Measurements from ENCODE around the gene NDST1. TPM values are rescaled to one million over a fixed set of nuclear protein-coding genes. Genes with fewer than 3 reads are reported as not detected.

Gene NDST1
- total RNA-seq, 1 donor from 2014 or later = 54.3 TPM

DNA sequence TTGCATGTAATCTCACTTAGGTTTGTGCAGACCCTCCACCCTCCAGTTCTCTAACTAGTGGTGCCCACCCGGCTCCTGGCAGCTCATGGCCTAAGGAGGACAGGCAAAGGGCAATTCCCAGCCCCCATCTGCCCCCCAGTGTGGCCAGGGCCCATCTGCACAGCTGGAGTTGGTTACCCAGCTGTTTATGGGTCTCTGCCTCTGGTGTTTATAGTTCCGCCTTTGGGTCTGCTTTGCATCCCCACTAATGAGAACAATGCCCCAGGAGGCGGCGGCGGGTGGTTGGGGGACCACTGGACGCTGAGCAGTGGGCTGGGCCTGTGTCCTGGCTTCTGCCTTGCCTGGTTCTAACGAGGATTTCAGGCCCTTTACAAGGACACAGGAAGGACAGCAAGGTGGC is 62.4 kb downstream of the NDST1 start:
- no peak for DNase-seq (ENCODE audit: low spot score)

DNA sequence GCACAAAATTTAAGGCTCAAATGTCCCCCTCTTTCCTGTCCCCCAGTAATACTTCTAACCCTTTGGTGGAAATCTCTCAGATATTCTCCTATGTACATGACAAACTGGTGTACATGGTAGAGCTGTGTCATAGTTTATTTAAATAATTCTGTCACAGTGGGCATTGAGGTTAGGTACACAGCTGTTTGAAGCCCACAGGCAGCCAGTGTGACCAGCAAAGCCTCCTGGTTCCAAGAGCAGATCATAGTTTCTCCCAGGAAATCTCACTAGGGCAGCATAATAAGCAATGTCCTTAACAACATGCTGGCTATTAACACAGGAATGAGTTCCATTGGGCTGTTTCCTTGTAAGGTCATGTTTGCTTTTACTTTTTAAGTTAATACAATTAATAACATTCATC is 63.9 kb downstream of the NDST1 start:
- DNase-seq (ENCODE audit: low spot score) = no peak

DNA sequence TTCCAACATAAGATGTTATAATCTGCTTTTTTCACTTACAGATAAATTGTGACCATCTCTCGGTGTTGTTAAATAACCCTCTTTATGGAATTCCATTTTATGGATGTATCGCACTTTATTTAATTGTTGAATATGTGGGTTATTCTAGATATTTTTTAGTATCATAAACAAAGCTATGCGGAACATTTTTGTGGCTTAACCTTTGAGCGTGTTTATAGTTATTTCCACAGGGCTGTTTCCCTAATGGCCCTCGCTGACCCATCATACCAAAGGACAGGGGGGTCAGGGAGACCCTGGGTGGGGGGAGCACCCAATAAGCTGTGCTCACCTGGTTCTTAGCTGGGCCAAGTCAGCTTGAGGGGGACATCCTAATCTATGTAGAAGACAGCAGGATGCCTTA is 65.3 kb downstream of the NDST1 start:
- no peak for DNase-seq (ENCODE audit: low spot score)

DNA sequence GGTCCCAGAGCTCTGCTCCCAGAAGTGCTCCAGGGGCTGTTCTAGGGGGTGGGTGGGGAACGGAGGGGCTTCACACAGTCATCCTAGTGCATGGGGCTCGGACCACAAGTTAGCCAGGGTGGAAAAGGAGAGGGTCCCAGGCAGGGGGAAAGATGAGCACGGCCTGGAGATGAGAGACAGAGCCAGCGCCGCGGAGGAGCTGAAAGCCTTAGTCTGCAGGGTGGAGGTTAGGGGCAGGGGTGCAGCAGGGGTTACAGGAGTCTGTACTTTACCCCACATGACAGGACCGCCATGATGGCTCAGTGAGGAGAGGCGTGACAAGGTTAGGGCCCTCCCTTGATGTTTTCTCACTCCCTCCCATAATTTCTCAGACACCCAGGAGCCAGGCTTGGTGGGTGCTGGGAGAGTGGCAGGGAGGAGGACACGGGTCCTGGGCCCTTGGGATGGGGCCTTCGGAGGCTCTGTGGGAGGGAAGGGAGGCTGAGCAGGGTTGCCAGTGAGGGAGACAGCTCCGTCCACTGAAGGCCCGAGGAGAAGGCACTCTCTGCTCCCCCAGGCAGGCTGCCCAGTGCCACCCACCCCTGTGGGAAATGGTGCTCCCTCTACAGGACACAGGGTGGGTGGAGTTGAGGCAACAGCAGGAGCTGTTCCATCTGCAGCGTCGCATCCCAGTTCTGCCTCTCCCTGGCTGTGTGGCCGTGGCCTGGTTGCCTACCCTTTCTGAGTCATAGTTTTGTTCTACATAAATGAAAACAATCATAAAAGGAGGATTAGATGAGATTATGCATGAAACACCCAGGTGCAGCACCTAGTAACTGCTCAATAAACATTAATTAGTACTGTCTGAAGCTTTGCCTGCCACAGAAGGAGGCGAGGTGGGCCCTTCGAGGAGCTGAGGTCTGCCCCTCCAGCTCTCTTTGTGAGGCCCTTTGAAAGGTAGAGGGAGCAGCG is 66.2 kb downstream of the NDST1 start:
- DNase-seq (ENCODE audit: low spot score) = no peak

DNA sequence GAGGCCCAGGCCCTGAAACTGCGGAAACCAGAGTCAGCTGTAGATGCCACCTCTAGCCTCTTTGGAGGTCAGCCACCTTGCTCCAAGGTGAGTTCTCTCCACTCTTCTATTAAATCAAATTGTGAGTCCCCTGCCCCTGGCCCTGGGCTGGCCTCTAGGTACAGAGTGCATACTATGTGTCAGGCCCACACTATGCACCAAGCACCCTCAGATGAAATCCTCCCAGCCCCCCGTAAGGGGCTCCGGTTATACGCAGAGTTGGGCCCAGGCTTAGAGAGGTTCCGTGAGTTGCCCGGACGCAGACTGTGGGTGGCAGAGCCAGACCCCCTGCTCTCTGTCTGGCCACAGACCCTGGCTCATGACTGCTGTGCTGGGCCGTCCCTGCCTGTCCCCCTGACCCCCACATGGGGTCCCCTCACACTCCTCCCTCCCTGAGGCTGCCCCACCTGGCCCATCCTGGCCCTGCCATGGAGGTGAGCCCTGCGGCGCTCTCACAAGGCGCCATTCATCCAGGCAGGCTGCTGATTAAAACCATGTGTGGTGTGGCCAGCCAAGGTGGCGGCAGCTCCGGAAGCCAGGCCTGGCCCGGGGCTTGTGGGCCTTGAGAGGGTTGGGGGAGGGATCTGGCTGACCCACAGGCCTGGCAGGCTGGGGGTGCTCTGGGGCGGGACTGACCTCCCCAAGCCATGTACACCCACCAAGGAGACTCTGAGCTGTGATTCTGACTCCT is 67.1 kb downstream of the NDST1 start:
- no peak for DNase-seq (ENCODE audit: low spot score)

DNA sequence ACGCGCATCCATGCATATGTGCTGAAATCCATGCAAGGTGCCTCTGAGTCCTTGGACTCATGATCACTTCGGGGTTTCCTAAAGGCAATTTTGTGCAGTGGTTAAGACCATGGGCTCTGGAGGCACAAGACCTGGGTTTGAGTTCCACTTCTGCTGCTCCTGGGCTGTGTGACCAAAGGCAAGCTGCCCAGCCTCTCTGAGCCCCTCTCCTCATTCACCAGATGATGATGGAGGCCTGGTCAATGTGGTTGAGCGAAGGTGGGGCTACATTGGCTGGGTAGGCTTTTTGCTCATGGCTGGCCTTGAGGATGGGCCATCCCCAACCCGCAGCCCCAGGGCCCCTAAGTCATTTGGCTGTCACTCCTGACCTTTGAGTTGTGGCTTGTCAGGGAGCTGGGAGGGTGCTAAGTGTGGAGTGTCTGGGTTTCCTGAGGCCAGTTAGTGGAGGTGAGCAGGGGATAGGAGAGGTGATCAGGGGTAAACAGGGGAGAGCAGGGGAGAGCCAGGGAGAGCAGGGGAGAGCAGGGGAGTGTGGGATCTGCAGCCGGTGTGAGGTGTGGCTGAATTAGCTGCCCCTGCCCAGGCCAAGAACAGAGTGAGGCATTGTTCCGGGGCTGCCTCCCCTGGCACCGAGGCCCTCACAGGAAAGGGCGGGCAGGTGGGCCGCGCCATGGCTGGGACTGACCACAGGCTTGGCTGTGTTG is 68.0 kb downstream of the NDST1 start:
- DNase-seq (ENCODE audit: low spot score) = no peak

DNA sequence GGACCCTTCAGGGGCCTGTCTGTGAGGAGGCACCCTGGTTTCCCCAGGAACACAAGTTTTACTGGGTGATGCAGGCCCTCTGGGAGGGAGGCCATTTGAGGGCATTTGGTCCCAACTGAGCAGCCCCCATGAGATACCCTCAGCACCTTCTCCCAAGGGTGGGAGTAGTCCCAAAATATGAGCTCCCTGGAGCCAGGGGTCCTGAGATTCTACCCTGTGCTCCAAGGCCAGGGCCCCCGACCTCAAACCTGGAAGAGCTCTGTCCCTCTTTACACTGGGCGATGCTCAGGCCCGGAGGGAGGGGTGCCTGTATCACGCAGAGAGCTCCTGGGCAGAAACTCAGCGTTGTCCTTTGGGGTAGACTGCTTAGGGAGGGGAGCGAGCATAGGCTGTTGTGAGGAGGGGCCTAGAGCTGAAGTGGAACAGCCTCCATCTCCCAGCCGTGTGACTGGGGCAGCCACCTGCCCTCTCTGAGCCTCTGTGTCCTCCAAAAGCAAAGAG is 68.6 kb downstream of the NDST1 start:
- DNase-seq (ENCODE audit: low spot score) = no peak

DNA sequence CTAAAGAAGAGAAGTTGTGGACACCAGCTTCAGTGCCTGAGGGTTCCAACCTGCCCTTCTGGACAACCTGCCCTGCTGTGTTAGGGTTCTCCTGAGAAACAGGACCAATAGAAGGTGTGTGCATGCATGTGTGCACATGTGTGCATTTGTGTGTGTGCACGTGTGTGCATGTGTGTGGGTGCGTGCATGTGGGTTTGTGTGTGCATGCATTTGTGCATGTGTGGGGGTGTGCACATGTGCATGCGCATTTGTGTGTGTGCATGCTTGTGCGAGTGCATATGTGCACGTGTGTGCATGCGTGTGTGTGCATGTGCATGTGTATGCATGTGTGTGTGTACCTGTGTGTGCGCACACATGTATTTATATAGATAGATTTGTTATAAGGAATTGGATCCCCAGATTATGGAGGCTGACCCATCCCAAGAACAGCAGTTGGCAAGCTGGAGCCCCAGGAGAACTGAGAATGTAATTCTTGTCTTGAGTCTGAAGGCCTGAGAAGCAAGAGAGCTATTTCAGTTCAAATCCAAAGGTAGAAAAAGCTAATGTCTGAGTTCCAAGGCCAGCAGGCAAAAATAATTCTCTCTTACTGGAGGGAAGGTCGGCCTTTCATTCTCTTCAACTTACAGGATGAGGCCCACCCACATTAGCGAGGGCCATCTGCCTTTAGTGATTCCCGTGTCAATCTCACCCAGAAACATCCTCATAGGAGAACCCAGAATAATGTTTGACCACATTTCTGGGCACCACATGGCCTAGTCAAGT is 69.6 kb downstream of the NDST1 start:
- no peak for DNase-seq (ENCODE audit: low spot score)

DNA sequence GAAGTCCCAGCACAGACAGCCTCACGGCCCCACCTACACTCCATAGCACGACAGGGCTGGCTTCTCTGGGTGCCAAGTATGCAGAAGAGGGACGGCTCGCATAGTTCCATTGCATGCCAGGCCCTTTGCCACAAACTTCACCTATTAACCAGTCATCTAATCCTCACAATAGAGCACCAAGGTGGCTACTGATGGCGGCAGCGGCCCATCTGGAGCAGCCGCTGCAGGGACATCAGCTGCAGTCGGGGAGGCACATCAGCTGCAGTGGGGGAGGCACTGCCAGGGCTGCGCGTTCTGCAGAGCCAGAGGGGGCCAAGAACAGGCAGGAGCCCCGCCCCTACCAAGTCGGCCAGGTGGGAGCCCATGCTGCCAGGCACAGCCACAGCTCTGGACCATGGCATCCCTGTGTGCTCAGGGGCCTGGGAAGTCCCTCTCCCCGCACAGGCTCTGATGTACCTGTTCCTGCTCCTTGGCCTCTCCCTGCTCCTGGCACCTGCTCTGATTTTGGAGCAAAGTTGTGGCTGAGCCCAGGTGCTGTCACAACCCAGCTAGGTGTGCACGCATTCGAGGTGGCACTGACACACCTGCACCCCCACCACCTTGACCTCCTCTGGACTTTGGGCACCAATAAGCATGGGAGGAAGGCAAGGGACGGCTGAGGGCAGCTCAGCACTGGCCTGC is 71.0 kb downstream of the NDST1 start:
- DNase-seq (ENCODE audit: low spot score) = no peak

DNA sequence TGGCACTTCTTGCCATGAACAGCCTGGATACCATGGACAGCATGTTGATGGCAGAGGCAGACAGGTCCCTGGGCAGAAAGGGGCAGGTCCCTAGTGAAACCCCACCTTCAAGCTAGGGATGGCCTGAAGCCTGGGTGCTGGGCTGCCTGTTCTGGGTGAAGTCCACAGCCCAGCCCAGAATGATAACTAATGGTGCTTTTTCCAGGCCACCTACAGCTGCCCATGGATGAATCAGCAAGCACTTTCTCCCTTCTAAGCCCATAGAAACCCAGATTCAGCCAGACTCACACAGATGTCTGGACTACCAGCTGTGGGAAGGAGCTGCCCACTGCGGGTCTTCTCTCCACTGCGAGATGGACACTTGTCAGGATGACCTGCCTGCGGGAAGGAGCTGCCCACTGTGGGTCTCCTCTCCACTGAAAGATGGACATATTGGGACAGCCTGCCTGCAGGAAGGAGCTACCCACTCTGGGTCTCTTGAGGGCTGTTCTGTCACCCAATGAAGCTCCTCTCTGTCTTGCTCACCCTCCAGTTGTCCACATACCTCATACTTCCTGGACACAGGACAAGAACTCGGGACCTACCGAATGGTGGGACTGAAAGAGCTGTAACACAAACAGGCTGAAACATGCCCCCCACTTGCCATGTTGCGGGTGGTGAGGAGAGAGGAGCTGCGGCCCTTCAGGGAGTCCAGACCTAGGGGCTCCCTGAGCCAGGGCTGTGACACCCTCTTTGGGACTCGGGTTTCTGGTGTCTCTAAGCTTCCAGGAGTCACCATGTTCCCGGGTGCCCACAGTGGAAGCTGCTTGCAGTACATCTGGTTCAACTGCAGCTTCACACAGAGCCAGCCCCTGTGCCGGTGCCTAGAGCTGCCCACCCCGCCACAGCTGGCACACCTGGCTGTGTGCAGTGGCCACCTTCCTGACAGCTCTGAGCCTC is 71.8 kb downstream of the NDST1 start:
- no peak for DNase-seq (ENCODE audit: low spot score)

DNA sequence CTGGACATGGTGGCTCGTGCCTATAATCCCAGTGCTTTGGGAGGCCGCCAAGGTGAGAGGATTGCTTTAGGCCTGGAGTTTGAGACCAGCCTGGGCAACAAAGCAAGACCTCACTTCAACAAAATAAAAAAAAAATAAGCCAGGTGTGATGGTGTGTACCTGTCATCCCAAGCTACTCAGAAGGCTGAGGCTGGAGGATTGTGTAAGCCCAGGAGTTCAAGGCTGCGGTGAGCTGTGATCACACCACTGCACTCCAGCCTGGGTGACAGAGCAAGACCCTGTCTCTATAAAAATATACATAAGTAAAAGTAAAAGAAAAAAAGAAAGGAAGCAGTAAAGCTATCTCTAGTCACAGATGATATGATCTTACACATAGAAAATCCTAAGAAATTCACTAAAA is 73.0 kb downstream of the NDST1 start:
- no peak for DNase-seq (ENCODE audit: low spot score)

DNA sequence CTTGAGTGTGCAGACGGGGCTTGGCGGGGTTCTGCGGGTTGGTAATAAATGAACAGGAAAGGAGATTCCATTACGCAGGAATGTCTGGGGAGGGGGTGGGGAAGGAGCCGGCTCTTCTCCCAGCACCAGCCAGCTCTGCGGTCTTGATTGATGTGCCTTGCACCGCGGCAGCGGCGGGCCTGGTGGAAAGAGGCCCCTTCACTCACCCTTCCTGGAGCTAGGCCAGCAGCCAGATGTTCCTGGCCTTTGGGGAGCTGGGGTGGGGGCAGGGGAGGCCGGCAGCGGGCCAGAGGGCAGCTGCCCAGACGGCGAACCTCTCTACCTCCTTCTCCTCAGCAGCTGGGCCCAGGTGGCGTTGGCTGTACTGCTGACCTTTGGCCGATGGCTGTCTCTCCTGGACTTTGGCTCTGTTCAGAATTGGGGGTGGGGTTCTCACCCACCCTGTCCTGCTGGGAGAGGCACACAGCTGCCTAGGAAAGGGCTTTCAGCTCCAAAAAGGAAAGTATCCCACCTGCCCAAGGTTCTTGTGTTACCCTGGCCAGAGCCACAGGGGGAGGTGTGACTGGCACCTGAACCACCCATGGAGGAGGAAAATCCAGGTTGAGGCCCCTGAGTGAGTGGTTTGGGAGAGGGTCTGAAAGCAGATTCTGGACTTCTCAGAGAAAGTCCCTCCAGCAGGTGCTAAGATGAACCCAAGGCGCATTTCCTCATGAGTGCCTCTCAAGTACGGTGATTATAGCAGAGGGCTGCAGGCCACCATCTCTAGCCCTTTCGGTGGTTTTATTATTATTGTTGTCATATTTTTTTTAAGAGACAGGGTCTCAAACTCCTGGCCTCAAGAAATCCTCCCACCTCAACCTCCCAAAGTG is 74.5 kb downstream of the NDST1 start:
- no peak for DNase-seq (ENCODE audit: low spot score)

DNA sequence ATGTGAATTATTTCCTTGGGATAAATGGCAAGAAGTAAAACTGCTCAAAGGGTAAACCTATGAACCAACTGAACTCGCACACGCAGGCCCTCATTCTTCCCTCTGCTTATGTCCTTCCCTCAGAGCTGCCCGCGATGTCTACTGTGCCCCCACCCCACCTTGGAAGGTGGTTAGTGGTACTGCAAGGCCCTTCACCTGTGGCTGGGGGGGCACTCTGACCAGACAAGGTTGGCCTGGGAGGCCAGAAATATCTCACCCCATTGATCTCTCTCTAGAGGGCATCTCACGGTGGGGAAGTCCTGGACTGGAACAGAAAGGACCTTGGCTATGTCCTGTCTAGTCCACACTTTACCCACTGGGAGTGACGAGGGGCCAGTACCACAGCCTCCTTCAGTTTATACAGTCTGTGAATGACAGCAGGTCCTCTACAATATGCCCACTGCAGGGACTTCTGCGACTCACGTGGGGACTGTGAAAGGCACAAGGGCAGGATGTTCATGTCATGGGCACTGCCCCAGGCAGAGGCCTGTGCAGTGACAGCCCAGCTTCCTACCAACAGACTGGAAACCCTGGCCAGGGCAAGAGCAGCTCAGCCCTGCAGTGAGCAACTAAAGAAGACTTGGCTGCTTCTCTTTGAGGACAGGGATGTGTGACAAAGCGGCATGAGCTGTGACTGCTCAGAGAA is 75.8 kb downstream of the NDST1 start:
- DNase-seq (ENCODE audit: low spot score) = no peak

DNA sequence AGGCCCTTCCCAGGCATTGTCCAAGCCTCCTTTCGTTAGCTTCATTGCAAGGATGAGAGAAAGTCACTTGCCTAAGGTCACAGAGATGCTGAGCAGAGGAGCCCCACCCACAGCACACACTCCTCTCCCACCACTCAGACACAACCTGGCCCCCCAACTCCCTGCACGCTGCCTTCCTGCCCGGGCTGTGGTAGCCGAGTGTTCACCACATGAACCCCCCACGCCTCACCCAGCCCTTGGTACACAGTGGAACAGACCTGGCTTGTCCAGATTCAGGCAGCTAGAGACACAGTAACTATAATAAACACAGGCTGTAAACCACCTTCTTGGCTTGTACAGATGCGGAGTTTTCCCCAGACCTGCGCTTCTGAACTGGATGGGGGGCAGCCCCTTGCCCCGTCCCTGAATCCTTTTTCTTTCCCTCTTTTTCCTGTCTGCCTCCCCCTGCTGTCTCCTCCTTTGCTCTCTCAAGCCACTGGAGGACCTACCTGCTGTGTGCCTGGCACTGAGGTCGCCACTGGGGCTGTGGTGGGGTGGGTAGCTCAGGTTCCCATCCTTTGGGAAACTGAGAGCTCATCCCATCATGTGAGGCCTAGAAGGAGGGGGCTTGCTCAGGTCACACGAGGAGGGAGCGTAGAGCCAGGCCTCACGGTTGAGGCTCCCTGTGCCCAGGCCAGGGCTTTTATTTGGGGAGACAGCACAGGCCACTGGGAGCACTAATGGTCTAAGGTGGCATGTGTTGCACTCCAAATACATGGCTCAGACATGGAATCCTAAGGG is 76.8 kb downstream of the NDST1 start:
- DNase-seq (ENCODE audit: low spot score) = no peak

DNA sequence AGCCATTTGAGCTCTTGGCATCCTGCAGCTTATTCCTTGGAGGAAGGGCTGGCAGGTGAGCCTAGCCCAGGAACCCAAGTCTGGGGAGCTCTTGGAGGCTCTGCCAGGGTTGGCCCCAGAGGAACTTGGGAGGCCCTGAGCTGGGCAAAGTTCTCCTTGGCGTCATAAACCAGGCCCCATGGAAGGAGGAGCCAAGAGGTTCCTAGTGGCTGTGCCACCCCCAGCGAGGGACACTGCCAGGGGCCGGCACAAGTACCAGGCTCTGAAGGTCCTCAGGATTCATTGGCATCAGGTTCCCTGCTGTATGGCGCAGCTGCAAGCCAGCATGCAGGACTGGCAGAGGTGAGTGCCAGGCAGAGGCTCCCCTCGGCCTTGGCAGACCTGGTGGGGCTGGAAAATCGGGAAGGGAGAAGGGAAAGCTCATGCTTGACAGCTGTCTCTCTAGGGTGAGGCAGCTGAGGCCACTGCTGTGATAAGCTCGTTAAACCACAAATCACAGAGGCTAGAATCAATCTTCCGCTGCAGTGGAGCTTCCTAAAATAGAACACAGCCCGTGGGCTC is 77.9 kb downstream of the NDST1 start:
- no peak for DNase-seq (ENCODE audit: low spot score)

DNA sequence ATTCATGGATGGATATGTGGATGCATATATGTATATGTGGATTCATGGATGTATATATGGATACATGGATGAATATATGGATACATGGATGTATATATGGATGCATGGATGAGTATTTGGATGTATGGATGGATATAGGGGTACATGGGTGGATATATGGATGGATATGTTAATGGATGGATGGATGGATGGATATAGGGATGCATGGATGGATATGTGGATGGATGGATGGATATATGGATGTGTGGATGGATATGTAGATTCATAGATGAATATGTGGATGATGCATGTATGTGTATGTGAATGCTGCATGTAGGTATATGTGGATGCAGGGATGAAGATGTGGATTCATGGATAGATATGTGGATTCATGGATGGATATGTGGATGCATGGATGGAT is 79.1 kb downstream of the NDST1 start:
- DNase-seq (ENCODE audit: low spot score) = no peak
